GM12878 (cell line): ENCODE measurements around the gene MYMX. TPM values are rescaled to one million over a fixed set of nuclear protein-coding genes. Genes with fewer than 3 reads are reported as not detected.

Experiments
- CHD4 ChIP-seq: fragments of 200-600 bp; sonication (generic); IDR thresholded peaks from 2 replicates; pipeline ENCODE4 v1.6.1; 2016; ENCODE audit warnings: mild to moderate bottlenecking
- ESRRA ChIP-seq: IDR thresholded peaks from 2 replicates; pipeline ENCODE4 v1.6.1; 2012; ENCODE audit warnings: mild to moderate bottlenecking, low read length, improper control_type of control experiment
- FOS ChIP-seq: IDR thresholded peaks from 3 replicates; pipeline ENCODE4 v1.6.1; 2011; ENCODE audit warnings: borderline replicate concordance; ENCODE audit not compliant: insufficient read length; ENCODE audit errors: extremely low read depth
- HSF1 ChIP-seq: fragments of 150-350 bp; IDR thresholded peaks from 2 replicates; pipeline ENCODE4 v1.6.1; 2014; ENCODE audit warnings: mild to moderate bottlenecking, low read depth, low read length
- MLLT1 ChIP-seq: fragments of 450-650 bp; IDR thresholded peaks from 2 replicates; pipeline ENCODE4 v1.6.1; 2016; ENCODE audit warnings: mild to moderate bottlenecking
- MTA2 ChIP-seq: fragments of 450-650 bp; IDR thresholded peaks from 2 replicates; pipeline ENCODE4 v1.6.1; 2016; ENCODE audit warnings: low read depth, mild to moderate bottlenecking, moderate library complexity
- MYC ChIP-seq: IDR thresholded peaks from 2 replicates; pipeline ENCODE4 v1.6.1; 2011; ENCODE audit warnings: mild to moderate bottlenecking, low read length, moderate library complexity, inconsistent platforms; ENCODE audit not compliant: insufficient read depth, insufficient replicate concordance, insufficient read length, severe bottlenecking
- NKRF ChIP-seq: fragments of 450-650 bp; conservative IDR thresholded peaks from 2 replicates; pipeline ENCODE4 v1.6.1; 2017; ENCODE audit warnings: mild to moderate bottlenecking, moderate library complexity
- PML ChIP-seq: IDR thresholded peaks from 2 replicates; pipeline ENCODE4 v1.6.1; 2012; ENCODE audit warnings: low read length, inconsistent platforms
- POLR2AphosphoS2 ChIP-seq: IDR thresholded peaks from 2 replicates; pipeline ENCODE4 v1.6.1; 2011; ENCODE audit warnings: low read depth, mild to moderate bottlenecking, low read length, improper control_type of control experiment, moderate library complexity
- RB1 ChIP-seq: fragments of 450-650 bp; formaldehyde crosslinking; IDR thresholded peaks from 2 replicates; pipeline ENCODE4 v1.6.1; 2017; ENCODE audit warnings: mild to moderate bottlenecking, borderline replicate concordance
- RELA ChIP-seq: fragments of 450-650 bp; IDR thresholded peaks from 2 replicates; pipeline ENCODE4 v1.8.0; 2014; ENCODE audit warnings: borderline replicate concordance; ENCODE audit not compliant: partially characterized antibody
- RUNX3 ChIP-seq: IDR thresholded peaks from 2 replicates; pipeline ENCODE4 v1.6.1; 2012; ENCODE audit warnings: low read length, inconsistent platforms
- SUPT20H ChIP-seq: IDR thresholded peaks from 2 replicates; pipeline ENCODE4 v1.6.1; 2011; ENCODE audit warnings: low read depth, mild to moderate bottlenecking, low read length, moderate library complexity, borderline replicate concordance; ENCODE audit not compliant: control insufficient read depth
- ZNF207 ChIP-seq: fragments of 450-650 bp; IDR thresholded peaks from 2 replicates; pipeline ENCODE4 v1.6.1; 2014; ENCODE audit warnings: antibody characterized with exemption, mild to moderate bottlenecking, borderline replicate concordance
- ZNF217 ChIP-seq: fragments of 450-650 bp; IDR thresholded peaks from 2 replicates; pipeline ENCODE4 v1.6.1; 2017; ENCODE audit warnings: antibody characterized with exemption, mild to moderate bottlenecking
- polyA plus RNA-seq, 11 experiments: library from polyadenylated mRNA; depleted of rRNA in 4 of 11; unstranded in 6 of 11; stranded (reverse) in 5 of 11; fragments of >200 nt; fragmentation: Nextera tagmentation in 4 of 11; fragmentation: Illumina TruSeq in 1 of 11; extraction: Ambion mirVana in 4 of 11; extraction: Trizol in 1 of 11; gene quantifications; 1 replicate in 1 of 11; 2 replicates in 10 of 11; pipeline versions ENCODE4 v1.2.1 to v1.2.3, GENCODE V29; 2011 to 2016; ENCODE audit warnings: inconsistent platforms in 2 of 11, missing spikeins in 2 of 11, low read depth in 1 of 11
- total RNA-seq, 4 experiments: library from RNA; depleted of rRNA in 3 of 4; stranded (reverse); fragments of >200 nt in 3 of 4; fragmentation: Illumina TruSeq in 1 of 4; extraction: Trizol in 1 of 4; gene quantifications; 2 replicates each; pipeline versions ENCODE4 v1.2.1 to v1.2.3, GENCODE V29; 2013 to 2021
- TF ChIP-seq, protein P1 (sequence below): fragments of 450-650 bp; IDR thresholded peaks from 2 replicates; pipeline ENCODE4 v1.6.1; 2017; ENCODE audit warnings: mild to moderate bottlenecking, moderate library complexity
- TF ChIP-seq, protein P2 (sequence below): fragments of 450-650 bp; IDR thresholded peaks from 2 replicates; pipeline ENCODE4 v1.6.1; 2017; ENCODE audit warnings: low read depth, mild to moderate bottlenecking, moderate library complexity

MYMX gene
- total and polyA plus RNA-seq, 10 of the 15 experiments (the other 5 are each of a cell fraction or from before 2014, with no cell fraction given) = not detected

GRCh38 chr6:44237813-44238433, 21.2 kb downstream of the MYMX start (continued):
- TF ChIP-seq, protein P1, sequence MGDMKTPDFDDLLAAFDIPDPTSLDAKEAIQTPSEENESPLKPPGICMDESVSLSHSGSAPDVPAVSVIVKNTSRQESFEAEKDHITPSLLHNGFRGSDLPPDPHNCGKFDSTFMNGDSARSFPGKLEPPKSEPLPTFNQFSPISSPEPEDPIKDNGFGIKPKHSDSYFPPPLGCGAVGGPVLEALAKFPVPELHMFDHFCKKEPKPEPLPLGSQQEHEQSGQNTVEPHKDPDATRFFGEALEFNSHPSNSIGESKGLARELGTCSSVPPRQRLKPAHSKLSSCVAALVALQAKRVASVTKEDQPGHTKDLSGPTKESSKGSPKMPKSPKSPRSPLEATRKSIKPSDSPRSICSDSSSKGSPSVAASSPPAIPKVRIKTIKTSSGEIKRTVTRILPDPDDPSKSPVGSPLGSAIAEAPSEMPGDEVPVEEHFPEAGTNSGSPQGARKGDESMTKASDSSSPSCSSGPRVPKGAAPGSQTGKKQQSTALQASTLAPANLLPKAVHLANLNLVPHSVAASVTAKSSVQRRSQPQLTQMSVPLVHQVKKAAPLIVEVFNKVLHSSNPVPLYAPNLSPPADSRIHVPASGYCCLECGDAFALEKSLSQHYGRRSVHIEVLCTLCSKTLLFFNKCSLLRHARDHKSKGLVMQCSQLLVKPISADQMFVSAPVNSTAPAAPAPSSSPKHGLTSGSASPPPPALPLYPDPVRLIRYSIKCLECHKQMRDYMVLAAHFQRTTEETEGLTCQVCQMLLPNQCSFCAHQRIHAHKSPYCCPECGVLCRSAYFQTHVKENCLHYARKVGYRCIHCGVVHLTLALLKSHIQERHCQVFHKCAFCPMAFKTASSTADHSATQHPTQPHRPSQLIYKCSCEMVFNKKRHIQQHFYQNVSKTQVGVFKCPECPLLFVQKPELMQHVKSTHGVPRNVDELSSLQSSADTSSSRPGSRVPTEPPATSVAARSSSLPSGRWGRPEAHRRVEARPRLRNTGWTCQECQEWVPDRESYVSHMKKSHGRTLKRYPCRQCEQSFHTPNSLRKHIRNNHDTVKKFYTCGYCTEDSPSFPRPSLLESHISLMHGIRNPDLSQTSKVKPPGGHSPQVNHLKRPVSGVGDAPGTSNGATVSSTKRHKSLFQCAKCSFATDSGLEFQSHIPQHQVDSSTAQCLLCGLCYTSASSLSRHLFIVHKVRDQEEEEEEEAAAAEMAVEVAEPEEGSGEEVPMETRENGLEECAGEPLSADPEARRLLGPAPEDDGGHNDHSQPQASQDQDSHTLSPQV = peak; percentile 69; the same call in 1 of the 2 replicates
- TF ChIP-seq HSF1 (0 out of 2 replicates have a peak, but pooled peaks have one; percentile 32), MYC (no peak), SUPT20H (no peak), NKRF (peak; percentile 64; the same call in 1 of the 2 replicates), MLLT1 (no peak), FOS (no peak), RELA (peak; percentile 35), RB1 (peak; percentile 92; the same call in 1 of the 2 replicates), ESRRA (0 out of 2 replicates have a peak, but pooled peaks have one; percentile 56), CHD4 (no peak), RUNX3 (peak; percentile 5; the same call in 1 of the 2 replicates), PML (0 out of 2 replicates have a peak, but pooled peaks have one; percentile 49), ZNF207 (peak; percentile 78), POLR2AphosphoS2 (peak; percentile 80), MTA2 (peak; percentile 5; the same call in 1 of the 2 replicates), ZNF217 (0 out of 2 replicates have a peak, but pooled peaks have one; percentile 49)
- TF ChIP-seq, protein P2, sequence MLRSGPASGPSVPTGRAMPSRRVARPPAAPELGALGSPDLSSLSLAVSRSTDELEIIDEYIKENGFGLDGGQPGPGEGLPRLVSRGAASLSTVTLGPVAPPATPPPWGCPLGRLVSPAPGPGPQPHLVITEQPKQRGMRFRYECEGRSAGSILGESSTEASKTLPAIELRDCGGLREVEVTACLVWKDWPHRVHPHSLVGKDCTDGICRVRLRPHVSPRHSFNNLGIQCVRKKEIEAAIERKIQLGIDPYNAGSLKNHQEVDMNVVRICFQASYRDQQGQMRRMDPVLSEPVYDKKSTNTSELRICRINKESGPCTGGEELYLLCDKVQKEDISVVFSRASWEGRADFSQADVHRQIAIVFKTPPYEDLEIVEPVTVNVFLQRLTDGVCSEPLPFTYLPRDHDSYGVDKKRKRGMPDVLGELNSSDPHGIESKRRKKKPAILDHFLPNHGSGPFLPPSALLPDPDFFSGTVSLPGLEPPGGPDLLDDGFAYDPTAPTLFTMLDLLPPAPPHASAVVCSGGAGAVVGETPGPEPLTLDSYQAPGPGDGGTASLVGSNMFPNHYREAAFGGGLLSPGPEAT = 0 out of 2 replicates have a peak, but pooled peaks have one; percentile 35
